ENCODE measurements around the gene ADPGK.

Gene ADPGK

GRCh38 chr15:72797834-72798233 is 14.3 kb upstream of the ADPGK start:
- no peak for FAIRE-seq
- no peak for TF ChIP-seq POLR2A (IDR thresholded peaks at IDR 0.05; ENCODE audit: low read depth, low read length)

GRCh38 chr15:72797338-72797689 is 13.8 kb upstream of the ADPGK start:
- no peak for DNase-seq (ENCODE audit: insufficient read length, low spot score)
- FAIRE-seq, result no peak
- peak; percentile 4; the same call in 1 of the 2 replicates for TF ChIP-seq POLR2A (IDR thresholded peaks at IDR 0.05; ENCODE audit: low read depth, low read length)

More at GRCh38 chr15:72797834-72798233, 14.3 kb upstream of the ADPGK start:
- no peak for DNase-seq (ENCODE audit: insufficient read length, low spot score)

- DNase-seq (ENCODE audit: insufficient read length, low spot score), result peak; percentile 63
- FAIRE-seq, result no peak
Observed at GRCh38 chr15:72796515-72797337, 13.2 kb upstream of the ADPGK start.

GRCh38 chr15:72796210-72796514 is 12.6 kb upstream of the ADPGK start:
- DNase-seq (ENCODE audit: insufficient read length, low spot score) (no peak), FAIRE-seq (no peak)
- no peak for TF ChIP-seq POLR2A (IDR thresholded peaks at IDR 0.05; ENCODE audit: low read depth, low read length)

More at GRCh38 chr15:72796515-72797337, 13.2 kb upstream of the ADPGK start:
- no peak for TF ChIP-seq POLR2A (IDR thresholded peaks at IDR 0.05; ENCODE audit: low read depth, low read length)

DNA sequence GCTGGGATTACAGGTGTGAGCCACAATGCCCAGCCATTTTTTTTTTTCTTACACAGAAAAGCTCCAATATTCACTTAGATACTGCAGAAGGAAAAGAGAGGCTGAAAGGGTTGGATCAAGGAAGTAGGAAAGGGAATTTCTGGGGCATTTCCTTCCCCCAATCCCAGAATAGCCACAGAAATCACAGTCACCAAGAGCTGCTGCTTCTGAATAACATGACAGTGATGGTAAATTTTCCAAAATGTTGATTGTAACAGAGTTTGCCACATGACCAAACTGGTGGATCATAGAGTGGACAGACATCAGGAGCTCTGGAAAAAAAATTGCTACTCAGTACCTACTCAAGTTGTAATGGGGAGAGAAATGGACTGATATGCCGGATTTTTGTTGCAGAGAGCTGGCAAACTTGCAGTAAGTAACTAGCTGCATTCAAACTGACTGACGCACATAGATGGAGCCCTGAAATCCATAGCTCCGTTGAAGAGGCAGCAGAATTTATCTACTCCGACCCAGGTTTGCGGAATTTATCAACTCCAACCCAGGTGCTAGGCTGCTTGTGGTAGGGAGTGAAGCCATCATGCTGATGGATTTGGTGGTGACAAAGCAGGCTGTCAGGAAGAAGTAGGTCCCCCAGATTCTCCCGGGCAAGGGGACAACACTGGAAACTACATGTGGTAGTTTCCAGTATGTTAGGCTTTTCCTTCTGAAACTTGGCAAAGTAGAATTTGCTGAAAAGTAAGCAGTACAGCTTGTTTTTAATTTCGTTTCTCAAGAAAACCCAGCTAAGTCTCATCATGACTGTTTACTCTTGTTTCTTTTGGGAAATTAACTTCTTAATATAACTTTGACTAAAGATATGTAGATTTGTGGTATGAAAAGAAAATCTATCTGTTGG is 10.5 kb upstream of the ADPGK start:
- FAIRE-seq (no peak), DNase-seq (ENCODE audit: insufficient read length, low spot score) (no peak)
- TF ChIP-seq POLR2A (IDR thresholded peaks at IDR 0.05; ENCODE audit: low read depth, low read length), result no peak

DNA sequence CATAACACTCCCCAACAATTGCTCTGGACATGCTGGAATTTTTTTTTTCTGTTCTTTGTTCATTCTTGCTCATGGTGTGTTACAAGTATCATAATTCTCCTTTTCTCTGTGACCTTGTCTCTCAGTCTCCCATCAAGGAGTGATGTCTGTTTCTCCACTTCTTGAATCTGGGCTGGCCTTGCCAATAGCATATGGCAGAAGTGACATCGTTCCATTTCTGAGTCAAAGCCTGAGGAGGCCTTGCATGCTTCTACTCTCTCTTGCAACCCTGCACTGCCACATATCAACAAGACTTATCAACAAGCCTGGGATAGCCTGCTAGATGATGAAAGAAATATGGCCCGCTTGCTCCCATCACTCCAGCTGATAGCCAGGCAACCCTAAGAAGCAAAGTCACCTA is 8.9 kb upstream of the ADPGK start:
- no peak for TF ChIP-seq POLR2A (IDR thresholded peaks at IDR 0.05; ENCODE audit: low read depth, low read length)
- DNase-seq (ENCODE audit: insufficient read length, low spot score) (no peak), FAIRE-seq (no peak)

GRCh38 chr15:72790302-72790910 is 6.8 kb upstream of the ADPGK start:
- no peak for FAIRE-seq
- TF ChIP-seq POLR2A (IDR thresholded peaks at IDR 0.05; ENCODE audit: low read depth, low read length), result no peak
- no peak for DNase-seq (ENCODE audit: insufficient read length, low spot score)

GRCh38 chr15:72787526-72787925 is 4.0 kb upstream of the ADPGK start:
- no peak for FAIRE-seq
- DNase-seq (ENCODE audit: insufficient read length, low spot score), result no peak
- no peak for TF ChIP-seq POLR2A (IDR thresholded peaks at IDR 0.05; ENCODE audit: low read depth, low read length)

- FAIRE-seq, result no peak
- TF ChIP-seq POLR2A (IDR thresholded peaks at IDR 0.05; ENCODE audit: low read depth, low read length), result no peak
- DNase-seq (ENCODE audit: insufficient read length, low spot score), result no peak
Observed at GRCh38 chr15:72786676-72787345, 3.3 kb upstream of the ADPGK start.

GRCh38 chr15:72786242-72786641 is 2.7 kb upstream of the ADPGK start:
- DNase-seq (ENCODE audit: insufficient read length, low spot score) (no peak), FAIRE-seq (no peak)
- no peak for TF ChIP-seq POLR2A (IDR thresholded peaks at IDR 0.05; ENCODE audit: low read depth, low read length)

- FAIRE-seq (no peak), DNase-seq (ENCODE audit: insufficient read length, low spot score) (no peak)
- TF ChIP-seq POLR2A (IDR thresholded peaks at IDR 0.05; ENCODE audit: low read depth, low read length), result no peak
Observed at GRCh38 chr15:72785841-72786240, 2.3 kb upstream of the ADPGK start.

GRCh38 chr15:72785432-72785831 is 1.9 kb upstream of the ADPGK start:
- FAIRE-seq (no peak), DNase-seq (ENCODE audit: insufficient read length, low spot score) (no peak)
- no peak for TF ChIP-seq POLR2A (IDR thresholded peaks at IDR 0.05; ENCODE audit: low read depth, low read length)

DNA sequence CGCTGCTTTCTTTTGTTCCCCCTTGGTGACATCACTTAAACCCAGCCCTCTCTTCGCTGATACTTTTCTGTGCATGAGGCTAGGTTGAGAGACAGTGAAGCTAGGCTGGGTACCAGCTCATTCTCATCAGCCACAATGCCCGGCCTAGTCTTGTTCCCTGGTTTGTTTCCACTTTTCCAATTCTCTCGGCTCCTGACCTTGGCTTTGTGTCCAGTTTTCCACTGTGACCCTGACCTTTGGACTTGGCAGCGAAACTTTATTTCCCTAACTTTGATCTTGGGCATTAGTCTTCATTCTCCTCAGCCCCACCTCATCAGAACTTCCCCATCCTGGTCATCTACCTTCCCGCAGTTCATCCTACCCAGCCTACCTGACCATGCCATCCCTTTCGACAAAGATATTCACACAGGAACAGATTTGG is 908 bp upstream of the ADPGK start:
- no peak for FAIRE-seq
- TF ChIP-seq POLR2A (IDR thresholded peaks at IDR 0.05; ENCODE audit: low read depth, low read length), result no peak
- no peak for DNase-seq (ENCODE audit: insufficient read length, low spot score)
